Esophagus muscularis mucosa (tissue), 4 donors: ENCODE results near the gene TNN. TPM values are rescaled to one million over a fixed set of nuclear protein-coding genes. Genes with fewer than 3 reads are reported as not detected.
A peak's percentile ranks its signal among the peaks of the same experiment; 100 is the strongest.

ENCODE experiments used
- DNase-seq: peaks from one replicate; pipeline ENCODE4 v3.0.0-alpha.2; 2017; ENCODE audit errors: extremely low spot score
- H3K27ac ChIP-seq, 4 donors: fragments of 200-600 bp; sonication (generic); replicated peaks in 1 of 4; 1 replicate in 3 of 4; 2 replicates in 1 of 4; pipeline ENCODE4 v1.5.1; 2016 to 2019; ENCODE audit warnings: mild to moderate bottlenecking in 1 of 4
- H3K27me3 ChIP-seq, 4 donors: fragments of 200-600 bp; sonication (generic); one replicate each; pipeline versions ENCODE4 v1.5.1 to v1.6.0; 2016 to 2019
- H3K36me3 ChIP-seq, 4 donors: fragments of 200-600 bp; sonication (generic); one replicate each; pipeline ENCODE4 v1.5.1; 2016 to 2019
- H3K4me1 ChIP-seq, 4 donors: fragments of 200-600 bp; sonication (generic); one replicate each; pipeline ENCODE4 v1.5.1; 2016 to 2019
- H3K4me3 ChIP-seq, 4 donors: fragments of 200-600 bp; sonication (generic); 1 replicate in 2 of 4; 2 replicates in 2 of 4; pipeline ENCODE4 v1.5.1; 2016 to 2019; ENCODE audit warnings: mild to moderate bottlenecking in 4 of 4, moderate library complexity in 1 of 4
- H3K9me3 ChIP-seq, 4 donors: fragments of 200-600 bp; sonication (generic); 1 replicate in 3 of 4; 2 replicates in 1 of 4; pipeline ENCODE4 v1.5.1; 2016 to 2019
- CTCF ChIP-seq, 3 experiments: fragments of 200-600 bp in 2 of 3; fragments of 450-650 bp in 1 of 3; sonication (generic) in 2 of 3; IDR thresholded peaks; one replicate each; pipeline ENCODE4 v1.5.1; 2017 to 2019; ENCODE audit warnings: antibody characterized with exemption in 3 of 3, mild to moderate bottlenecking in 2 of 3, moderate library complexity in 1 of 3
- EP300 ChIP-seq: sonication (generic); formaldehyde crosslinking; IDR thresholded peaks from one replicate; pipeline ENCODE4 v1.6.1; 2017; ENCODE audit warnings: antibody characterized with exemption
- POLR2A ChIP-seq: fragments of 450-650 bp; IDR thresholded peaks from one replicate; pipeline ENCODE4 v1.6.1; 2017; ENCODE audit warnings: antibody characterized with exemption, moderate library complexity, mild to moderate bottlenecking, low read depth
- POLR2AphosphoS5 ChIP-seq, 2 donors: sonication (generic); formaldehyde crosslinking; IDR thresholded peaks; one replicate each; pipeline ENCODE4 v1.6.1; 2017; ENCODE audit warnings: antibody characterized with exemption in 2 of 2
- WGBS: methylation state at CpG from one replicate; pipeline ENCODE4 v1.1.5; 2018; 5-methylcytosine and 5-hydroxymethylcytosine counted together
- intact Hi-C: fragments of 100-400 bp; cut with DNase I; formaldehyde crosslinking; loops from one replicate; pipeline ENCODE4 v1.15.1; 2023
- total RNA-seq, 4 donors: library from RNA; depleted of rRNA; stranded (reverse); fragments of >200 nt; gene quantifications; one replicate each; pipeline versions ENCODE4 v1.1.0 to v1.2.1, GENCODE V29; 2016

Gene TNN
- total RNA-seq, 4 donors from 2014 or later = under 0.01 to 0.45 (median 0.20) TPM

- TF ChIP-seq POLR2A (no peak), POLR2AphosphoS5 (IDR thresholded peaks at IDR 0.05) (no peak), CTCF (IDR thresholded peaks at IDR 0.05) (no peak), EP300 (no peak)
- DNase-seq = no peak
- H3K9me3 ChIP-seq = no peaks in the 10 kb centered on the region
- 79% methylated on average over 7 of the region's 7 CpGs for WGBS
- no peak overlapping the region for H3K27ac ChIP-seq
- no peaks in the 10 kb centered on the region for H3K36me3 ChIP-seq
- H3K27me3 ChIP-seq = no peaks in the 10 kb centered on the region
- peaks cover 5 to 39% (median 32%) of the 10 kb centered on the region in 4 donors for H3K4me1 ChIP-seq
- intact Hi-C loops = no loop called here
- no peak overlapping the region for H3K4me3 ChIP-seq
Measured at GRCh38 chr1:175148068-175148467, 80.4 kb downstream of the TNN start.

- TF ChIP-seq CTCF (IDR thresholded peaks at IDR 0.05) (no peak), POLR2AphosphoS5 (IDR thresholded peaks at IDR 0.05) (no peak), POLR2A (no peak), EP300 (no peak)
- H3K27ac ChIP-seq = peak overlapping the region; percentile 58 to 71 (median 64)
- no peaks in the 10 kb centered on the region for H3K36me3 ChIP-seq
- H3K4me3 ChIP-seq = no peak overlapping the region
- H3K4me1 ChIP-seq = peaks cover 5 to 49% (median 35%) of the 10 kb centered on the region in 4 donors
- no peak for DNase-seq
- H3K27me3 ChIP-seq = no peaks in the 10 kb centered on the region
- H3K9me3 ChIP-seq = no peaks in the 10 kb centered on the region
- WGBS = 57% methylated on average over 4 of the region's 9 CpGs
- intact Hi-C loops = loop anchor here (10.0 kb wide), 1 partner anchor 924 kb away; no protein-coding TSS in a partner anchor
Measured at GRCh38 chr1:175150596-175151319, 83.1 kb downstream of the TNN start.

- WGBS = 21% methylated on average over 15 of the region's 15 CpGs
- intact Hi-C loops = loop anchor here (10.0 kb wide), 1 partner anchor 923 kb away; no protein-coding TSS in a partner anchor
- Histone ChIP-seq H3K4me3 (no peak overlapping the region), H3K4me1 (peaks cover 0 to 40% (median 30%) of the 10 kb centered on the region in 4 donors), H3K9me3 (no peaks in the 10 kb centered on the region), H3K27me3 (no peaks in the 10 kb centered on the region), H3K36me3 (no peaks in the 10 kb centered on the region), H3K27ac (no peak overlapping the region)
- no peak for TF ChIP-seq POLR2AphosphoS5 (IDR thresholded peaks at IDR 0.05)
- TF ChIP-seq CTCF (IDR thresholded peaks at IDR 0.05) = peak; percentile 77 to 81 (median 80)
- TF ChIP-seq EP300 = no peak
- no peak for TF ChIP-seq POLR2A
- DNase-seq = no peak
Measured at GRCh38 chr1:175152006-175152652, 84.5 kb downstream of the TNN start.

GRCh38 chr1:175154629-175155472 is 87.2 kb downstream of the TNN start:
- TF ChIP-seq POLR2A (no peak), CTCF (IDR thresholded peaks at IDR 0.05) (peak; percentile 85 to 92 (median 88))
- H3K36me3 ChIP-seq = peaks cover 0 to 17% (median 11%) of the 10 kb centered on the region in 4 donors
- H3K9me3 ChIP-seq = no peaks in the 10 kb centered on the region
- no peak overlapping the region for H3K4me3 ChIP-seq
- intact Hi-C loops = loop anchor here (1.0 to 10.0 kb wide), 3 partner anchors 37 to 920 kb away; partner anchors contain the start of gene KIAA0040
- H3K27ac ChIP-seq = no peak overlapping the region
- no peaks in the 10 kb centered on the region for H3K27me3 ChIP-seq
- 31% methylated on average over 11 of the region's 11 CpGs for WGBS
- peak; percentile 95 for DNase-seq
- peaks cover 0 to 32% (median 26%) of the 10 kb centered on the region in 4 donors for H3K4me1 ChIP-seq
